ENCODE measurements around the gene EMP2.
"Not testable (repeated sequence)": the region's sequence is repeated elsewhere in the genome, so short reads cannot be mapped to it uniquely, and the experiment has no call there.

EMP2 gene

DNA sequence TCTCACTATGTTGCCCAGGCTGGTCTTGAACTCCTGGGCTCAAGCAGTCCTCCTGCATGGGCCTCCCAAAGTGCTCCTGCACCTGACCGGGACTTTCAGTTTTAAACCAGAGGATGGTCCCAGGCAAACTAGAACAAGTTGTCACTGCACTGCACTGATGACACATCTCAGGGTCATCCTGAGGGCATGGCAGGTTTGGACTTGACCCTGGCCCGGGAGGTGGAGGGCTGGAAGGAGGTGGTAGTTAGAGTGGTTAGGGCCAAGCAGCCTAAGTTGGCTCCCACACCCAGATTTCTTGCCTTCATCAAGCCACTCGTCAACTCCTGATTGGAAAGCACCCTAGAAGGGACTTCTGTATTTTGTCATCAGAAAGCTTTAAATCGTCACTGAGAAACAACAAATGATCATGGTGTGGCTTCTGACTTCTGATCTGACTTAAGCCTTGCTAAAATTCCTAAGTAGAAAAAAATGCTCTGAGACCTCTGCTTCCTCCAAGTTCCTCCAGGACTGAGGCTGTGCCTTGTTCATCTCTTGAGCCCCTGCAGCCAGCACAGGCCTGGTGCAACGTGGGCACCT lies 43.5 kb downstream of the EMP2 start:
- TF ChIP-seq, protein P1, sequence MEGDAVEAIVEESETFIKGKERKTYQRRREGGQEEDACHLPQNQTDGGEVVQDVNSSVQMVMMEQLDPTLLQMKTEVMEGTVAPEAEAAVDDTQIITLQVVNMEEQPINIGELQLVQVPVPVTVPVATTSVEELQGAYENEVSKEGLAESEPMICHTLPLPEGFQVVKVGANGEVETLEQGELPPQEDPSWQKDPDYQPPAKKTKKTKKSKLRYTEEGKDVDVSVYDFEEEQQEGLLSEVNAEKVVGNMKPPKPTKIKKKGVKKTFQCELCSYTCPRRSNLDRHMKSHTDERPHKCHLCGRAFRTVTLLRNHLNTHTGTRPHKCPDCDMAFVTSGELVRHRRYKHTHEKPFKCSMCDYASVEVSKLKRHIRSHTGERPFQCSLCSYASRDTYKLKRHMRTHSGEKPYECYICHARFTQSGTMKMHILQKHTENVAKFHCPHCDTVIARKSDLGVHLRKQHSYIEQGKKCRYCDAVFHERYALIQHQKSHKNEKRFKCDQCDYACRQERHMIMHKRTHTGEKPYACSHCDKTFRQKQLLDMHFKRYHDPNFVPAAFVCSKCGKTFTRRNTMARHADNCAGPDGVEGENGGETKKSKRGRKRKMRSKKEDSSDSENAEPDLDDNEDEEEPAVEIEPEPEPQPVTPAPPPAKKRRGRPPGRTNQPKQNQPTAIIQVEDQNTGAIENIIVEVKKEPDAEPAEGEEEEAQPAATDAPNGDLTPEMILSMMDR (IDR thresholded peaks at IDR 0.05; ENCODE audit: control extremely low read depth, extremely low read depth, low read depth, missing control alignments), result no peak
- POLR2A ChIA-PET, result no interaction called here
- DNase-seq (ENCODE audit: extremely low spot score), result no peak
- CTCF ChIA-PET, result no interaction called here

DNA sequence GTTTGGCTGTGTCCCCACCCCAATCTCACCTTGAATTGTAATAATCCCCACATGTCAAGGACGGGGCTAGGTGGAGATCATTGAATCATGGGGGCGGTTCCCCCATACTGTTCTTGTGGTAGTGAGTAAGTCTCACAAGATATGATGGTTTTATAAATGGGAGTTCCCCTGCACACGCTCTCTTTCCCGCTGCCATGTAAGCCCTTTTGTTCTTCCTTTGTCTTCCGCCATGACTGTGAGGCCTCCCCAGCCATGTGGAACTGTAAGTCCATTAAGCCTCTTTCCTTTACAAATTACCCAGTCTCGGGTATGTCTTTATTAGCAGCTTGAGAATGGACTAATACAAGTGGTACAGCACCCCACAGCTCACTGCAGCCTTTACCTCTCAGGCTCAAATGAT lies 44.1 kb downstream of the EMP2 start:
- CTCF ChIA-PET, POLR2A ChIA-PET: not testable (repeated sequence)

DNA sequence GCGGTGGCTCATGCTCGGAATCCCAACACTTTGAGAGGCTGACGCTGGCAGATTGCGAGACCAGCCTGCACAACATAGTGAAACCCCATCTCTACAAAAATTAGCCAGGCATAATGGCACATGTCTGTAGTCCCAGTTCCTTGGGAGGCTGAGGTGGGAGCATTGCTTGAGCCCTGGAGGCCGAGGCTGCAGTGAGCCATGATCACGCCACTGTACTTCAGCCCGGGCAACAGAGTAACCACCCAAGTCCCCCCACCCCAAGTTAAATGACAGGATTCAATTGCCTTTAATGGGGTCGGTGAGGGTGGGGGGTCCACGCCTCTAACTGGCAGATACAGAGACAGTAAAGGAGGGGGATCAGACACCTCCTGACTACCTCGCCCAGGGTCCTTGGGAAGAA lies 44.9 kb downstream of the EMP2 start:
- TF ChIP-seq, protein P1 (IDR thresholded peaks at IDR 0.05; ENCODE audit: control extremely low read depth, extremely low read depth, low read depth, missing control alignments), result no peak
- POLR2A ChIA-PET, result no interaction called here
- DNase-seq (ENCODE audit: extremely low spot score), result no peak

More for the DNA sequence above, 44.1 kb downstream of the EMP2 start:
- not testable (repeated sequence) for DNase-seq (ENCODE audit: extremely low spot score)

DNA sequence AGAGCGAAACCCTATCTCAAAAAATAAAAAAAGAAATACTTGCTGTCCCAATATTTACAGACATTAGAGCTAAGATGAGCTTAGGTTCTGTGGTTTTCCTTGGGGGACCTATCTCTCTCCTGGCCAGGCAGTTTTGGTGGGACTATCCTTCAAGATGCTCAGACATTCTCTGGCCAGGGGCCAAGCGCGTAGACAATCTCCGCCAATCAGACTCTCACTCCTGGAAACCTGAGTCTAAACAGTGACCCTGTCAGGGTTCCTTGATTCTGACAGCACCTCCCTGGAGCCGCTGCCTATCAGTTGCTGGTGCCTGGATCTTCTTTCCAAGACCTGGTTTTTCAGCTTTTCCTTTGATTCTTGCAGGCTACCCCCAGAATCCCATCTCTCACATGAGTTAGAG lies 45.6 kb downstream of the EMP2 start:
- CTCF ChIA-PET, result interaction anchor here (1.2 to 1.4 kb wide), 2 partner anchors 20 to 203 kb away, joined by 5 to 7 read pairs; no protein-coding TSS in a partner anchor
- no peak for DNase-seq (ENCODE audit: extremely low spot score)
- POLR2A ChIA-PET, result no interaction called here

More for the DNA sequence above, 44.9 kb downstream of the EMP2 start:
- CTCF ChIA-PET, result no interaction called here

DNA sequence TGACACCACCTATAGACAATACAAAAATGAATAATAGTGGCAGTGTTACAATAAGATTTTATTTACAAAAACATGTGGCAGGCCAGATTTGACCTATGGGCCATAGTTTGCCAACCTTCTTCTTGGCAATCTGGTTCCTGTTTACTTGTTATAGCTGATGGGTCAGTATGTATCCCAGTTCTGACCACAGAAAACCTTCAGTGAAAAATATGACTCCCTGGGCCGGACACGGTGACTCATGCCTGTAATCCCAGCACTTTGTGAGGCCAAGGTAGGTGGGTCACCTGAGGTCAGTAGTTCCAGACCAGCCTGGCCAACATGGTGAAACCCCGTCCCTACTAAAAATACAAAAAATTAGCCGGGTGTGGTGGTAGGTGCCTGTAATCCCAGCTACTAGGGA lies 46.8 kb downstream of the EMP2 start:
- POLR2A ChIA-PET; DNase-seq (ENCODE audit: extremely low spot score): not testable (repeated sequence)
- CTCF ChIA-PET, result interaction anchor here (1.0 to 1.9 kb wide), 4 partner anchors 10 to 204 kb away, joined by 3 to 7 read pairs (median 6); no protein-coding TSS in a partner anchor

More for the DNA sequence above, 45.6 kb downstream of the EMP2 start:
- TF ChIP-seq, protein P1 (IDR thresholded peaks at IDR 0.05; ENCODE audit: control extremely low read depth, extremely low read depth, low read depth, missing control alignments), result no peak

DNA sequence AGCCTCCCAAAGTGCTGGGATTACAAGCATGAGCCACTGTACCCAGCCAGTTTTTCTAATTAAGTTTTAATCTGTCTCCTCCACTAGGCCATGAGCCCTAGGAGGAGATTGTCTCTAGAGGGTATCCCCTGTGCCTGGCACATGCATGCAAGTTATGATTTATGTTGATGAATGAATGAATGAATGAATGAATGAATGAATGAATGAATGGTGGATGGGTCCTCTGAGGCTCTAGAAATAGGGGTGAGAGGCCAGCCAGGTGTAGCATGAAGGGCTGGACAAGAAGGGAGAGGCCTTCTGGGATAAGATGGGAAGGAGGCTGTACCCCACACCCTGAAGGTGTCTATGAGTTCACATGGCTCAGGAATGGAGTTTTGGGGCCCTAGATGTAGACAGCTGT lies 48.8 kb downstream of the EMP2 start:
- TF ChIP-seq, protein P1 (IDR thresholded peaks at IDR 0.05; ENCODE audit: control extremely low read depth, extremely low read depth, low read depth, missing control alignments), result no peak
- POLR2A ChIA-PET, result no interaction called here
- CTCF ChIA-PET, result interaction anchor here (2.0 kb wide), 1 partner anchor 11 kb away, joined by 5 read pairs; no protein-coding TSS in a partner anchor
- DNase-seq (ENCODE audit: extremely low spot score), result no peak

DNA sequence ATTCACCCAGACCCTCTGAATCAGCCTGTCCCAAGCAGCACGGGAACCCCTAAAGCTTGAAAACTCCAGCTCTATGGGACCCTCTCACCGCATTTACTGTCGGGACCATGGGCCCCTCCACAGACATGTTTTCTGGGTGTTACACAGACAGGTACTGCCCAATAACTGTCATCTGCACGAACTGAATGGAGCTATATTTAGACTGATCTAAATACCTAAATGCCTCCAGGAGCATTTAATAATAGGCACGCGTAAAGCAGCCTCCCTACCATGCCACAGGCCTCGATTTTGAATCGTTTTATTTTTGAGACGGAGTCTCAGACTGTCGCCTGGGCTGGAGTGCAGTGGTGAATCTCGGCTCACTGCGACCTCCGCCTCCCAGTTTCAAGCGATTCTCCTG lies 49.7 kb downstream of the EMP2 start:
- POLR2A ChIA-PET, result no interaction called here
- TF ChIP-seq, protein P1 (IDR thresholded peaks at IDR 0.05; ENCODE audit: control extremely low read depth, extremely low read depth, low read depth, missing control alignments), result no peak
- CTCF ChIA-PET, result interaction anchor here (0.8 to 2.0 kb wide), 5 partner anchors 10 to 388 kb away, joined by 3 to 5 read pairs (median 3); no protein-coding TSS in a partner anchor
- no peak for DNase-seq (ENCODE audit: extremely low spot score)
